Renal cortical epithelial cell (primary cell): ENCODE results near the gene PARM1. TPM values are rescaled to one million over a fixed set of nuclear protein-coding genes. Genes with fewer than 3 reads are reported as not detected.

Experiments
- DNase-seq: peaks from one replicate; pipeline ENCODE4 v3.0.0-alpha.2; 2011; ENCODE audit warnings: low read depth
- total RNA-seq: library from RNA; depleted of rRNA; stranded (reverse); fragments of >200 nt; gene quantifications from 2 replicates; pipeline ENCODE4 v1.2.3, GENCODE V29; 2014

PARM1 gene
- total RNA-seq, 1 donor from 2014 or later = 0.05 TPM

DNA sequence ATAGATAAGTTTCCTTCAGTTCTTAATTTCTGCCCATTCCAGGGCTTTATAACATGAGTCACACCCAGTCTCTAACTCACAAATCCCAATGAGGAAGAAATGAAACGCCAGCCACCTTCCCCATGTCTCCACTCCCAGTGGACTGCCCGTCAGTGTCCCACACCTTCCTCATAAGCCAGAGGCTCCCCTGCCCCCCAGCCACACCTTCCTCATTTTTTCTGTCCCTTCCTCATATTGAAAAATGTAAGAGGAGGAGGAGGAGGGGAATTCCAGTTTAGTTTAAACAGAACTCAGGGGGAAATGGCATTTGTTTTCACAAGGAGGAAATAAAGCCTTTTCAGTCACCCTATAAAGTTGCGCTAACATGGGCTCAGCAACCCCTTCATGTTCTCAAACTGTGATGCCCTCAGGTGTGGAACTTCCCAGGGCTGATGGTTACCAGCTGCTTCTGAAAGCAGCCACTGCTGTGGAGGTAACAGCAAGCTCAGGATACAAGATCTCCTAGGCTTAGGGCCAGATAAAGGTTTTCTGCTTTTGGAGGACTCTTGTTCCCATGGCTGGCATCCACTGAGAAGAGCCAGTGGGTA is 97.8 kb downstream of the PARM1 start:
- DNase-seq = no peak

DNA sequence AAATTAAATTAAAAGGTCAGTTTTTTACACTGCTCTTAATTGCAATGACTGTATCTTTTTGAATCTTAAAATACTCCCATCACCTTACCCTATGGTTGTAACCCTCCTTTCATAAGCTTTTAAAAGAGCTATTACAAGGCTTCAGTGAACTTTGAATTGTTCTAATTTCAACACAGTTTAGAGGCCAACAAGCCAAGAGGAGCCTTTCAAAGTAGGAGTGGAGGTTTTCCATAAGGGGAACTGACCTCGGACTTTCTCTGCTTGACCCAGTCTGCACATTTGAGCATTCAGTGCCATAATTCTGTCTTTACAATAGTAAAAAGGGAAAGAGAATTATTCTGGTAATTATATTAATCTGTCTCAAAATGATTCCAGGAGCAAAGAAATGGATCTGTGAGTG is 98.9 kb downstream of the PARM1 start:
- DNase-seq = no peak

DNA sequence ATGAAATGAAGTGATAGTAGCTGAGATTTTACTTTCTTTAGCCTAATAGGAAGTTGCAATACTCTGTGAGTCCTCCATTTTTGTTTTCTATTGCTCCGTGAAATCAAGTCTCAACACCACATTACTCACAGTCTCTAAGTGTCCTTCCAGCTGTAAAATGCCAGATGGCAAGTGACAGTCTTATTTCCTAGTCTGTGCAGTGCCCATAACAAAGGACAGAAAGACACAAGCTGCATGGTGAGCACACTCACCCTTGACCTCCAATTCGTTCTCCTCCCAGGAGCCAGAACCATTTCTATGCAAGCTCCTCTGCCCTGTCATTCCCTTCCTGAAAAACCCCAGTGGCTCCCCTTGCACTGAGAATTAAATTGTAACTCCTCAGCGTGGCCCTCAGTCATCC is 101.6 kb downstream of the PARM1 start:
- no peak for DNase-seq

DNA sequence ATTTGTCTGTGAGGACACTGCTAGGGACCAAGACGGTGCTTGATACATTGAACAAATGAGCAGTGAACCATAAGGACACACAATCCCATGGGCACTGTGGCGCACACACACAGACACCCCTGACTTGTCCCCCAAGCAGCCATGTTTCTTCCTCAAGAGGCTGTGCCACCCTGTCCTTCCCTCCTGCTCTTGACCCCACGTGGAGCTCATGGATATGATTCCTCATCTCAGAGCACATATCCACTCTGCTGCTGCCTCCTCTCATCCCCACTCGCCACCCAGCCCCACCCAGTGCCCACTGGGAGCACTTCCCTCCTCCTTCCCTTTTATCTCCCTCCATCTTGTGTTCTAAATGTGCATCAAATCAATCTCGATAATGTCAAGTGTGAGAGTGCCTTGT is 102.4 kb downstream of the PARM1 start:
- DNase-seq = no peak

DNA sequence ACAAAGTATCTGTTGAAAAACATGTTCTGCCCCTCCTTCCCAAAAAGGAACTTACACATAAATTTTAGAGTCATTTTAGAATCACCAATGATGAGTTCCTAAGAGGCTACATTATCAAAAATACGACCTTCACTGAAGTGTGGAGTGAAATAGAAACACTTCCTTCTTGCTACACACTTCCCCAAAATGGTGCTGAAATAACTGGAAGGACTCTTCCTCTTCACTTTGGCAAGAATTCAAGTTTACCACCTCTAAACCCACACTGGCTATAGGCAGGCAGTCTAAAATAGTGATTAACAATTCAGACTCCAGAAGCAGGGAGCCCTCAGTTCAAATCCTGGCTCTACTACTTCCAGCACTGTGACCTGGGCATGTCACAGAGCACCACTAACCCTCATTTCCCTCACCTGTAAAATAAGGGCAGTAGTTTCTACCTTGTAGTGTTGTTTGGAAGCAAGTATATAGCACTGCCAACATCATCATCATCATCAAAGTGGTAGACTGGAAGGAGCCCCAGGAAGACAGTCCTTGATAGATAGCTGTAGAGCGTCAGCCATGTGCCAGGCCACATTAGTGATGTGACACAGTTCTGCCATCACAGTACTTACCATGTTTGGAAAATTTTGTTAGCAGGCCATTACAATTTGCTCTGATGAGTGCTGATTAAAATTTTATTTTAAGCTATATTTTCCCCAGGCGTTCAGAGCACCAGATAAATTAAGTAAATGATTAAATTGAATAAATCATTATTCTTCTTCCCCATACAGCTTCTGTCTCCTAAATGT is 103.3 kb downstream of the PARM1 start:
- DNase-seq = no peak

DNA sequence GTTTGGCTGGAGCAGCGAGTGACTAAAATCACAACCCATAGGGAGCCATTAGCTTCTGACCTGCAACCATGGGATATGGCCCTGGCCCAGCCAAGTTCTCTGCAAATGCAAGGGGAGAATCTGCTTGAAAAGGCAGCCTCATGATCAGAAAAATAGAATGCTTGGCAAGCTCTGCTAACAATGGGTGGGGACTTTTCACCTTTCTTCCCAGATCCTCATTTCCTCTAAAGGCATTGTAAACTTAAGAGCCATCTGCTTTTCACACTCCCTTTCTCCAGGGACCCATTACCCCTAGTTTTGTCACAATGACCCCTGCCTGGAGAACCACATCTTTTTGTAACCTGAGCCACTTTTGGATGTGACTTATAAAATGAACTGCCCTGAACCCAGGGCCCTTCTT is 104.3 kb downstream of the PARM1 start:
- DNase-seq = no peak

- no peak for DNase-seq
Observed at GRCh38 chr4:75038376-75038775, 105.5 kb downstream of the PARM1 start.

DNA sequence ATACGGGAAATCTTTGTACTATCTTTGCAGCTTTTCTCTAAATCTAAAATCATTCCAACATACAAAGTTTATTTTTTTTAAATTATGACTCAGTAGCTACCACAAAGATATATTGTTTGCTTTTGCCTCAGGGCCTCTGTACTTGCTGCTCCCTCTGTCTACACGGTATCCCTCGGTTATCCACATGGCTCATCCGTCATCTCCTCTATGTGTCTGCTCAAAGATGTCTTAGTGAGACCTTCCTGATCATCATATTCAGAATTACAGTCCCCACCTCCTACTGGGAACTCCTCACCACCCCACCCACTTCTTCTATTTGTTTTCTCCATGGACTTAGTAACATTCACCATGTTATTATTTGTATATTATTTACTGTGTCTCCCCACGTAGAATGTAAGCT is 107.8 kb downstream of the PARM1 start:
- no peak for DNase-seq

DNA sequence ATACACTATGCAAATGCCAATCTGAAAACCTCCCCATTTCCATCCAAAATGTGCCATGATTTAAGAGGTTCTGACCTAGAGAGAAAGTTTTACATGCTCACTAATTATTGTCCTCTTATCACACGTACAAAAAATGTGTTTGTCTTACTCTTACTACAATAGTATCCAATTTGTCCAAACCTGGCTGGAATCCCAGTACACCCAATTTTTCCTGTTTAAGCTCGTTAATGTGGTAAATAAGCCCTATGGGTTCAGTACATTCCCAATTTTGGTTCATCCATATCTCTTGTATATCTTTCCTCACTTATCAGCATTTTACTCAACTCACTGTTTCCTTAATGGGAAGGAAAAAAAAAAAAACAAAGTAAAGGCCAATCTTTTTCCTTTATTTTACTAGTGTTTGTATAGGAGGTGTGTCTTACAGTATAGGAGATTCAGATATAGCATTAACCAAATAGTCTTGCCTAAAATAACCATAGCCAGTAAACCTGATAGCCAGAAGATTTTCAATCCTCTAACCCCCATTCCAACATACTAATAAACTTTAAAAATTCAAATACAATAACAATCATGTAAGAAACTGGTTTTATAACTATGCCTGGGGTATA is 109.8 kb downstream of the PARM1 start:
- DNase-seq = no peak

GRCh38 chr4:75046226-75046625 is 113.3 kb downstream of the PARM1 start:
- DNase-seq = no peak

DNA sequence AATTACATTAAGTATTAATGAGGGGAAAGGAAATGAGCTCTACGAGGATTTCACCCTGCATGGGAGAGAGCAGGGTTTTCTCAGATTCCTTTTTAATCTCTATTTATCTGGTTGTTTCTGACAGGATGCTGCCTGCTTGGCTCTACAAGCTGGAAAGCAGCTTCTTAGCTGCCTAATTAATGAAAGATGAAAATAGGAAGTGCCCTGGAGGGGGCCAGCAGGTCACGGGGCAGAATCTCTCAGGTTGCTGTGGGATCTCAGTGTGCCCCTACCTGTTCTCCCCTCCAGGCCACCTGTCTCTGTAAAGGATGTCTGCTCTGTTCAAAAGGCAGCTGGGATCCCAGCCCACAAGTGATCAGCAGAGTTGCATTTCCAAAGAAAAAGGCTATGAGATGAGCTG is 113.7 kb downstream of the PARM1 start:
- no peak for DNase-seq

GRCh38 chr4:75048208-75048879 is 115.4 kb downstream of the PARM1 start:
- no peak for DNase-seq

- DNase-seq = no peak
Observed at GRCh38 chr4:75051431-75051830, 118.5 kb downstream of the PARM1 start.

DNA sequence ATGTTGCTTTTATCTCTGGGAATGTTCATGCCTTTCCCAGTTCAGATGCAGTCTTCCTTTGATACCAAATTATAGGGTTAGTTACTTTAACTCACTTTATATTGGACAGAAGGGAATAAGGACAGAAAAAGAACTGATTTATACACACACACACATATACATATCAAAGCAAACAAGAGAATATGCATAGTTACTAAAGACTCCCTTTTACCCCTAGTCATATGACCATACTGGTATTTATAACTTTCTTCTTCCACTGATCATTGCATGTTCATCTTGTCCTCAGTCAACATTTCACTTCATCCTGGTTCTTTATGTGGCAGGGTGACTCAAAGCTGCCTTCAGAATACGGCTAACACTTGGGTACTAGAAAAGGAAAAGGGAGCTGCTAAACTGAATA is 120.4 kb downstream of the PARM1 start:
- DNase-seq = no peak

DNA sequence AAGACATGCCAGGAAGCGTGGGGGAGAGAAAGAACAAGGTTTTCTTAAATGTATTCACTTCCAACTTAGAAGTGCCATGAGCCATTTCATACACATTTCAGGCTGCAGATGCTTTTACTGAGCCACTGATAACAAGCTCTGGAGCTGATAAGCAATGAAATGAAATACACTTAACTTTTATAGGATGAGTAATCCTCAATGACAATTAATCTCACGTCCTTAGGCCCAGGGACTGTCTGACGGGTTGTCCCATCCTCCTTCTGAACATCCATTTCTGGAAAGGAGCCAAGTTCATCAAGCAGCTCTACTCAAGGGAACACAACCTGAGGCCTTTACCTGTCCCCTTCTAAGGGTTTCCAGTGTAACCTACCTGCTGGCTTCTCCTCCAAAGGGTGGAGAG is 121.2 kb downstream of the PARM1 start:
- DNase-seq = no peak

DNA sequence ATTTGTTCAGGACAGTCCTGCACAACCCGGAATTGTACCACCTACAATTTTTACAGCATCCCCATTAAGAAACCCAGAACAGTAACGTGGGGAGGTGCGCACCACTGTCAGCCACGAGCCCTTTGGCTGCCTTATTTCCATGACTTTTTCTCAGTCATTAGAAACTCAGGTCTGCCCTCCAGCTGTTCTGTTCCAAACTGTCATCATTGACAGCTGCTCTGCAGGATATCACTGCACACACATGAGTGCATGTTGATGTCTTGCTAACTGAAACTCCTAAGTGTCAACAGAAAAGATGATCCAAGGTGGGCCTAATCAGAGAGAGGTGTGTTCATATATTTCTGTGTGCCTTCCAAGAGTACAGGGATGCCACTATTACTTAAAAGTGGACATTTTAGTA is 123.4 kb downstream of the PARM1 start:
- DNase-seq = no peak

DNA sequence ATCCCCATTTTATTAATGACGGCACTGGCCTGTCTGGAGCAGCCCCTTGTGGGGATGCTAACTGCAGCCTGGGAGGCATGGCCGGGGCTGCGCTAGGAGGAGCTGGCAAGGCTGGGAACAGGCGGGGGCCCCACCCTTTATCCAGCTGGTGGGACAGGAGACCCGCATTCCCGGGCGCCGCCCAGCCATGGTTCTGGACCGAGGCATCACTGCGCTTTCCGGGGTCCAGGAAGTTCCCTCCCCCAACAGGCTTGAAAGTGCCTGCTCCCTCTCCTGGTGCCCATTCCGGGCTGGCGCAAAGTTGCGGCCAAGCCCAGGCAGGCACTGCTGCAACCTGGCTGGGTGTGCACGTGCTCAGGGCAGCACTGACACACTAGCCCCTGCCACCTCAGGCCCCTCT is 124.5 kb downstream of the PARM1 start:
- DNase-seq = no peak

- DNase-seq = no peak
Observed at GRCh38 chr4:75058486-75058885, 125.6 kb downstream of the PARM1 start.

GRCh38 chr4:75063433-75063832 is 130.5 kb downstream of the PARM1 start:
- no peak for DNase-seq

- DNase-seq = no peak
Observed at GRCh38 chr4:75065909-75066308, 133.0 kb downstream of the PARM1 start.

- DNase-seq = no peak
Observed at GRCh38 chr4:75069493-75070074, 136.7 kb downstream of the PARM1 start.

DNA sequence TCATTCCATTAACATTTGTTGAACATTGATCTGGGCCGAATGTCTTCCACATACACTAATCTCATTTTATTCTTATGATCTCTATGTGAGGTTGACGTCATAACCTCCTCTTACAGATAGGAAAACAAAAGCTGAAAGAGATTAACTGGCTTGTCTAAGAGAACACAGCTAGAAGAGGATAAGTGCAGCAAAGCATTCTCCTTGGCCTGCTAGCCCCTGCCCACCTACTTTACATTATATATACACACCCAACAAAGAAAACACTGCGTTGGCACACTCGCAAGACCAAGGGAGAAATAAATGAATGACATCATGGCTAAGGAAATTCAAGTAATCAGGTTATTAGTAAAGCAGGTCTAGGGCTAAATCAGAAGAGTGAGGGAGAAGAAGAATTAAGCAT is 138.4 kb downstream of the PARM1 start:
- no peak for DNase-seq
